HG03521 (cell line): ENCODE measurements around the gene LAX1.
"Not testable (repeated sequence)": the region's sequence is repeated elsewhere in the genome, so short reads cannot be mapped to it uniquely, and the experiment has no call there.

ENCODE experiments used
- ATAC-seq: cut with Tn5 transposase; IDR thresholded peaks from one replicate; pipeline ENCODE4 v1.9.1; 2021; ENCODE audit warnings: mild to moderate bottlenecking, moderate library complexity; ENCODE audit not compliant: unreplicated experiment

LAX1 gene

GRCh38 chr1:203764105-203765028 lies 616 bp upstream of the LAX1 start:
- no peak for ATAC-seq

GRCh38 chr1:203768256-203768655 lies 3.3 kb downstream of the LAX1 start:
- ATAC-seq, result no peak

GRCh38 chr1:203769505-203770343 lies 4.7 kb downstream of the LAX1 start:
- ATAC-seq, result no peak

- no peak for ATAC-seq
Observed at GRCh38 chr1:203771901-203772301, 6.9 kb downstream of the LAX1 start.

- no peak for ATAC-seq
Observed at GRCh38 chr1:203772836-203773235, 7.9 kb downstream of the LAX1 start.

GRCh38 chr1:203776636-203777035 lies 11.7 kb downstream of the LAX1 start:
- no peak for ATAC-seq

GRCh38 chr1:203777596-203777995 lies 12.6 kb downstream of the LAX1 start:
- no peak for ATAC-seq

- ATAC-seq, result no peak
Observed at GRCh38 chr1:203778146-203778545, 13.2 kb downstream of the LAX1 start.

- ATAC-seq, result no peak
Observed at GRCh38 chr1:203778789-203779188, 13.8 kb downstream of the LAX1 start.

GRCh38 chr1:203781962-203782361 lies 17.0 kb downstream of the LAX1 start:
- ATAC-seq, result no peak

GRCh38 chr1:203789966-203790365 lies 25.0 kb downstream of the LAX1 start:
- no peak for ATAC-seq

GRCh38 chr1:203791498-203791897 lies 26.5 kb downstream of the LAX1 start:
- ATAC-seq, result no peak

GRCh38 chr1:203792486-203792885 lies 27.5 kb downstream of the LAX1 start:
- ATAC-seq, result no peak

GRCh38 chr1:203793561-203793960 lies 28.6 kb downstream of the LAX1 start:
- ATAC-seq, result not testable (repeated sequence)

GRCh38 chr1:203794764-203795440 lies 29.9 kb downstream of the LAX1 start:
- ATAC-seq, result no peak

GRCh38 chr1:203795441-203796235 lies 30.7 kb downstream of the LAX1 start, which contains the start of the genes ZBED6 and ZC3H11A:
ZBED6 (plus strand) TSS chr1:203795623; CDS start chr1:203797523, 1,900 bp downstream.
ZC3H11A (plus strand) TSS chr1:203795623; CDS start chr1:203817071, 21,448 bp downstream.
- ATAC-seq, result peak; percentile 97

GRCh38 chr1:203796236-203796605 lies 31.2 kb downstream of the LAX1 start:
- no peak for ATAC-seq

- ATAC-seq, result no peak
Observed at GRCh38 chr1:203797216-203797615, 32.2 kb downstream of the LAX1 start.

- no peak for ATAC-seq
Observed at GRCh38 chr1:203797948-203798655, 33.1 kb downstream of the LAX1 start.

GRCh38 chr1:203799157-203799556 lies 34.2 kb downstream of the LAX1 start:
- no peak for ATAC-seq
